Natural killer cell (primary cell): ENCODE measurements around the gene TOR4A. TPM values are rescaled to one million over a fixed set of nuclear protein-coding genes. Genes with fewer than 3 reads are reported as not detected.

ENCODE experiments used
- ATAC-seq, 3 donors: fragments of 150-1000 bp in 2 of 3; fragments of 200-7000 bp in 1 of 3; cut with Tn5 transposase; 1 replicate in 1 of 3; 2 replicates in 2 of 3; pipeline ENCODE4 v1.10.0; 2021; ENCODE audit warnings: mild to moderate bottlenecking in 2 of 3, moderate library complexity in 2 of 3
- DNase-seq, 2 donors: peaks; one replicate each; pipeline versions ENCODE4 v3.0.0 to v3.0.0-alpha.2; 2013 to 2021; ENCODE audit warnings: mixed read lengths in 1 of 2
- H3K27ac ChIP-seq: one replicate; pipeline ENCODE4 v1.5.1; 2013; ENCODE audit warnings: mild to moderate bottlenecking, low read length
- H3K27me3 ChIP-seq: one replicate; pipeline ENCODE4 v1.6.1; 2013; ENCODE audit warnings: low read length; ENCODE audit not compliant: control insufficient read depth, insufficient read depth
- H3K36me3 ChIP-seq: one replicate; pipeline ENCODE4 v1.6.1; 2013; ENCODE audit warnings: low read length; ENCODE audit not compliant: control insufficient read depth, insufficient read depth
- H3K4me1 ChIP-seq: one replicate; pipeline ENCODE4 v1.6.1; 2013; ENCODE audit warnings: low read length; ENCODE audit not compliant: control insufficient read depth, insufficient read depth
- H3K4me3 ChIP-seq: one replicate; pipeline ENCODE4 v1.5.1; 2013; ENCODE audit warnings: low read length
- H3K9me3 ChIP-seq: one replicate; pipeline ENCODE4 v1.6.1; 2013; ENCODE audit warnings: low read length; ENCODE audit not compliant: control insufficient read depth, insufficient read depth
- H3K27ac Mint-ChIP-seq, 2 donors: one replicate each; pipeline ENCODE4 v1.8.0; 2022; ENCODE audit warnings: mild to moderate bottlenecking in 2 of 2, mixed read lengths in 2 of 2, moderate library complexity in 1 of 2
- H3K27me3 Mint-ChIP-seq, 2 donors: one replicate each; pipeline ENCODE4 v1.8.0; 2022; ENCODE audit warnings: low read depth in 2 of 2, mixed read lengths in 2 of 2
- H3K36me3 Mint-ChIP-seq: one replicate; pipeline ENCODE4 v1.8.0; 2022; ENCODE audit warnings: mixed read lengths
- H3K4me1 Mint-ChIP-seq, 2 donors: one replicate each; pipeline ENCODE4 v1.8.0; 2022; ENCODE audit warnings: mixed read lengths in 2 of 2
- H3K4me3 Mint-ChIP-seq: one replicate; pipeline ENCODE4 v1.8.0; 2022; ENCODE audit warnings: mild to moderate bottlenecking, moderate library complexity, mixed read lengths
- H3K9me3 Mint-ChIP-seq, 2 donors: one replicate each; pipeline ENCODE4 v1.8.0; 2022; ENCODE audit warnings: mixed read lengths in 2 of 2
- CTCF ChIP-seq: fragments of 200-600 bp; IDR thresholded peaks from one replicate; pipeline ENCODE4 v1.8.0; 2022; ENCODE audit warnings: antibody characterized with exemption
- WGBS: methylation state at CpG from one replicate; pipeline ENCODE4 v1.1.7; 2013; ENCODE audit warnings: missing lambda C conversion rate; ENCODE audit not compliant: insufficient coverage; 5-methylcytosine and 5-hydroxymethylcytosine counted together
- intact Hi-C: fragments of 100-400 bp; cut with micrococcal nuclease; formaldehyde crosslinking; loops from one replicate; pipeline ENCODE4 v1.14.2; 2022
- total RNA-seq, 4 donors: library from RNA; stranded (reverse); fragments of 120-200 nt in 1 of 4; gene quantifications; one replicate each; pipeline versions ENCODE4 v1.2.3 to v1.2.4, GENCODE V29; 2013 to 2022

The TOR4A gene
- total RNA-seq, 3 donors from 2014 or later (not counting 1 experiment from before 2014, with no cell fraction given), result 16.3 to 24.6 (median 19.2) TPM

- Mint-ChIP-seq H3K4me3 (no peak overlapping the region), H3K27me3 (peaks cover 0 to 3% of the 10 kb centered on the region in 2 donors), H3K36me3 (no peaks in the 10 kb centered on the region), H3K4me1 (peaks cover 5% of the 10 kb centered on the region in 2 donors), H3K9me3 (no peaks in the 10 kb centered on the region), H3K27ac (no peak overlapping the region)
- ATAC-seq (no peak), DNase-seq (no peak)
- H3K27ac ChIP-seq, result no peak overlapping the region
- peaks cover 9% of the 10 kb centered on the region for H3K27me3 ChIP-seq
- intact Hi-C loops, result loop anchor here (5.0 kb wide), 2 partner anchors 112 to 182 kb away; partner anchors contain the start of gene NPDC1
- no peaks in the 10 kb centered on the region for H3K9me3 ChIP-seq
- H3K4me3 ChIP-seq, result no peak overlapping the region
- H3K36me3 ChIP-seq, result no peaks in the 10 kb centered on the region
- TF ChIP-seq CTCF, result no peak
- peaks cover 16% of the 10 kb centered on the region for H3K4me1 ChIP-seq
- 71% methylated on average over 27 of the region's 27 CpGs for WGBS
These were observed 48.3 kb upstream of the TOR4A start for GRCh38 chr9:137228968-137229896.

- peaks cover 15% of the 10 kb centered on the region for H3K4me1 ChIP-seq
- no peak overlapping the region for H3K4me3 Mint-ChIP-seq
- intact Hi-C loops, result loop anchor here (5.0 kb wide), 2 partner anchors 113 to 183 kb away; partner anchors contain the start of gene NPDC1
- H3K27ac Mint-ChIP-seq, result no peak overlapping the region
- TF ChIP-seq CTCF, result no peak
- H3K36me3 Mint-ChIP-seq, result no peaks in the 10 kb centered on the region
- no peaks in the 10 kb centered on the region for H3K36me3 ChIP-seq
- H3K27ac ChIP-seq, result no peak overlapping the region
- no peak for DNase-seq
- H3K4me3 ChIP-seq, result no peak overlapping the region
- H3K9me3 Mint-ChIP-seq, result no peaks in the 10 kb centered on the region
- peaks cover 0 to 7% of the 10 kb centered on the region in 2 donors for H3K27me3 Mint-ChIP-seq
- H3K9me3 ChIP-seq, result no peaks in the 10 kb centered on the region
- no peak for ATAC-seq
- H3K4me1 Mint-ChIP-seq, result peaks cover 5 to 9% of the 10 kb centered on the region in 2 donors
- peaks cover 9% of the 10 kb centered on the region for H3K27me3 ChIP-seq
- 64% methylated on average over 31 of the region's 31 CpGs for WGBS
These were observed 47.4 kb upstream of the TOR4A start for GRCh38 chr9:137229903-137230704.

- no peak within 1 kb of the TSS for H3K27ac ChIP-seq
- no peaks in the 10 kb centered on the region for H3K36me3 ChIP-seq
- peaks cover 21% of the 10 kb centered on the region for H3K4me1 ChIP-seq
- peaks cover 9% of the 10 kb centered on the region for H3K27me3 ChIP-seq
- Mint-ChIP-seq H3K27me3 (peaks cover 0 to 9% of the 10 kb centered on the region in 2 donors), H3K9me3 (no peaks in the 10 kb centered on the region), H3K4me1 (peaks cover 5 to 13% of the 10 kb centered on the region in 2 donors), H3K36me3 (no peaks in the 10 kb centered on the region), H3K4me3 (no peak within 1 kb of the TSS), H3K27ac (no peak within 1 kb of the TSS)
- H3K9me3 ChIP-seq, result no peaks in the 10 kb centered on the region
- ATAC-seq (no peak), DNase-seq (no peak)
- no peak within 1 kb of the TSS for H3K4me3 ChIP-seq
- intact Hi-C loops, result no loop called here
- 84% methylated on average over 14 of the region's 14 CpGs for WGBS
- no peak for TF ChIP-seq CTCF
These were observed 46.7 kb upstream of the TOR4A start, which contains the start of gene SLC34A3 for GRCh38 chr9:137230705-137231371. SLC34A3 (plus strand) TSS chr9:137230901; CDS start chr9:137231703, 802 bp downstream.
